GM21576 (cell line): Measurements from ENCODE around the gene DSCAM.

Experiments used
- ATAC-seq: cut with Tn5 transposase; IDR thresholded peaks from one replicate; pipeline ENCODE4 v1.9.1; 2021; ENCODE audit warnings: mild to moderate bottlenecking, moderate library complexity; ENCODE audit not compliant: unreplicated experiment

The DSCAM gene

GRCh38 chr21:40402884-40403582, 443.9 kb downstream of the DSCAM start:
- ATAC-seq: no peak

- ATAC-seq: no peak
Observed at GRCh38 chr21:40395732-40396131, 451.2 kb downstream of the DSCAM start.

GRCh38 chr21:40393066-40393465, 453.9 kb downstream of the DSCAM start:
- no peak for ATAC-seq

GRCh38 chr21:40388046-40388445, 458.9 kb downstream of the DSCAM start:
- ATAC-seq: no peak

GRCh38 chr21:40386981-40387747, 459.8 kb downstream of the DSCAM start:
- ATAC-seq: no peak

GRCh38 chr21:40386294-40386911, 460.6 kb downstream of the DSCAM start:
- ATAC-seq: no peak

GRCh38 chr21:40385883-40386282, 461.1 kb downstream of the DSCAM start:
- no peak for ATAC-seq

- ATAC-seq: no peak
Observed at GRCh38 chr21:40383951-40384350, 463.0 kb downstream of the DSCAM start.

- ATAC-seq: no peak
Observed at GRCh38 chr21:40381111-40381510, 465.8 kb downstream of the DSCAM start.

GRCh38 chr21:40379881-40380810, 466.8 kb downstream of the DSCAM start:
- ATAC-seq: no peak

- no peak for ATAC-seq
Observed at GRCh38 chr21:40377135-40377534, 469.8 kb downstream of the DSCAM start.

GRCh38 chr21:40373761-40374160, 473.2 kb downstream of the DSCAM start:
- no peak for ATAC-seq

- ATAC-seq: no peak
Observed at GRCh38 chr21:40372506-40372905, 474.5 kb downstream of the DSCAM start.

GRCh38 chr21:40371329-40371728, 475.6 kb downstream of the DSCAM start:
- no peak for ATAC-seq

GRCh38 chr21:40356644-40357043, 490.3 kb downstream of the DSCAM start:
- no peak for ATAC-seq

- ATAC-seq: no peak
Observed at GRCh38 chr21:40355076-40355475, 491.9 kb downstream of the DSCAM start.

GRCh38 chr21:40351006-40351405, 496.0 kb downstream of the DSCAM start:
- no peak for ATAC-seq

- ATAC-seq: no peak
Observed at GRCh38 chr21:40349591-40349990, 497.4 kb downstream of the DSCAM start.

GRCh38 chr21:40345711-40346321, 501.1 kb downstream of the DSCAM start:
- no peak for ATAC-seq

- ATAC-seq: no peak
Observed at GRCh38 chr21:40340357-40340756, 506.6 kb downstream of the DSCAM start.
